Measurements from ENCODE around the gene GLYATL3. TPM values are rescaled to one million over a fixed set of nuclear protein-coding genes. Genes with fewer than 3 reads are reported as not detected.

The GLYATL3 gene
- total RNA-seq, 1 donor from 2014 or later, result not detected

GRCh38 chr6:49553384-49553783 is 53.7 kb downstream of the GLYATL3 start:
- no peaks in the 10 kb centered on the region for H3K36me3 ChIP-seq
- intact Hi-C loops (cut with DNase I), result no loop called here
- H3K4me1 ChIP-seq, result peaks cover 20% of the 10 kb centered on the region
- no peak overlapping the region for H3K27ac ChIP-seq
- peaks cover 15% of the 10 kb centered on the region for H3K27me3 ChIP-seq (ENCODE audit: low read depth)
- TF ChIP-seq CTCF (IDR thresholded peaks at IDR 0.05), result no peak
- ATAC-seq (no peak), DNase-seq (no peak)
- no peak overlapping the region for H3K4me3 ChIP-seq
- H3K9me3 ChIP-seq, result no peaks in the 10 kb centered on the region

- ATAC-seq (no peak), DNase-seq (no peak)
- intact Hi-C loops (cut with DNase I), result no loop called here
- H3K36me3 ChIP-seq, result no peaks in the 10 kb centered on the region
- peaks cover 8% of the 10 kb centered on the region for H3K27me3 ChIP-seq (ENCODE audit: low read depth)
- H3K4me1 ChIP-seq, result peaks cover 13% of the 10 kb centered on the region
- TF ChIP-seq CTCF (IDR thresholded peaks at IDR 0.05), result no peak
- H3K4me3 ChIP-seq, result no peak overlapping the region
- no peak overlapping the region for H3K27ac ChIP-seq
- H3K9me3 ChIP-seq, result no peaks in the 10 kb centered on the region
These were observed 56.2 kb downstream of the GLYATL3 start for GRCh38 chr6:49555951-49556350.

GRCh38 chr6:49556429-49556837 is 56.7 kb downstream of the GLYATL3 start:
- DNase-seq (no peak), ATAC-seq (peak; percentile 93 to 97)
- Histone ChIP-seq H3K27me3 (ENCODE audit: low read depth) (peaks cover 3% of the 10 kb centered on the region), H3K4me1 (peaks cover 9% of the 10 kb centered on the region), H3K27ac (peak overlapping the region; percentile 7), H3K4me3 (no peak overlapping the region), H3K36me3 (no peaks in the 10 kb centered on the region), H3K9me3 (no peaks in the 10 kb centered on the region)
- TF ChIP-seq CTCF (IDR thresholded peaks at IDR 0.05), result no peak
- intact Hi-C loops (cut with DNase I), result no loop called here

GRCh38 chr6:49557177-49557576 is 57.5 kb downstream of the GLYATL3 start:
- H3K4me3 ChIP-seq, result no peak overlapping the region
- peak; percentile 52 to 64 for ATAC-seq
- H3K36me3 ChIP-seq, result no peaks in the 10 kb centered on the region
- peaks cover 2% of the 10 kb centered on the region for H3K4me1 ChIP-seq
- H3K9me3 ChIP-seq, result no peaks in the 10 kb centered on the region
- DNase-seq, result no peak
- H3K27me3 ChIP-seq (ENCODE audit: low read depth), result no peaks in the 10 kb centered on the region
- no peak overlapping the region for H3K27ac ChIP-seq
- no peak for TF ChIP-seq CTCF (IDR thresholded peaks at IDR 0.05)
- intact Hi-C loops (cut with DNase I), result no loop called here

GRCh38 chr6:49558238-49558637 is 58.5 kb downstream of the GLYATL3 start:
- H3K4me3 ChIP-seq, result no peak overlapping the region
- no peaks in the 10 kb centered on the region for H3K9me3 ChIP-seq
- H3K27ac ChIP-seq, result no peak overlapping the region
- DNase-seq, result no peak
- no peak for ATAC-seq
- intact Hi-C loops (cut with DNase I), result no loop called here
- TF ChIP-seq CTCF (IDR thresholded peaks at IDR 0.05), result no peak
- no peaks in the 10 kb centered on the region for H3K27me3 ChIP-seq (ENCODE audit: low read depth)
- H3K4me1 ChIP-seq, result no peaks in the 10 kb centered on the region
- H3K36me3 ChIP-seq, result no peaks in the 10 kb centered on the region

Measured in lower lobe of right lung (tissue), 2 donors.